Measurements from ENCODE around the gene TEAD1. TPM values are rescaled to one million over a fixed set of nuclear protein-coding genes. Genes with fewer than 3 reads are reported as not detected.
A peak's percentile ranks its signal among the peaks of the same experiment; 100 is the strongest.

The TEAD1 gene
- total RNA-seq, 4 donors from 2014 or later = 38.8 to 110 (median 75.3) TPM

DNA sequence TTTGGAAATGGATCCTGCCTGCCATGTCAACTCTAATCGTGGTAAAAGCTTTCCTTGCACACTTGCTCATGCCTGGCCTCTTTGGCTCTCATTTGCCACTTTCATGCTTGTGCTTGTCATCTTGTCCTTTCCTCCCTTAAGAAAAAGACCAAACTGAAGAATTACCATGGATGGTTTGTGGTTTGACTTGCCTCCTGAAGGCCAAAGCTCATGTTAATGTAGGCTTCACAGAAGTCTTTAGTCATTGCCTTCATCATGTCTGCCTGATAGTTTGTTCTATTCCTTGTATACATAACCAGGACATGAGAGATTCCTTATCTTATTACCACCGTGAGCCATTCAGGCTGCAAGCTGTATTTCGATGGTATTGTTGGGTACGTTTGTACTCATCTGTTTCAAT lies 17.3 kb downstream of the TEAD1 start:
- intact Hi-C loops (cut with DNase I; ENCODE audit: low total_unique reads) = no loop called here
- Histone ChIP-seq H3K4me3 (no peak overlapping the region), H3K27ac (peak overlapping the region; percentile 88 to 91), H3K4me1 (peaks cover 6 to 18% of the 10 kb centered on the region in 2 donors), H3K27me3 (no peaks in the 10 kb centered on the region), H3K36me3 (no peaks in the 10 kb centered on the region), H3K9me3 (no peaks in the 10 kb centered on the region)
- no peak for DNase-seq
- TF ChIP-seq, protein P1, sequence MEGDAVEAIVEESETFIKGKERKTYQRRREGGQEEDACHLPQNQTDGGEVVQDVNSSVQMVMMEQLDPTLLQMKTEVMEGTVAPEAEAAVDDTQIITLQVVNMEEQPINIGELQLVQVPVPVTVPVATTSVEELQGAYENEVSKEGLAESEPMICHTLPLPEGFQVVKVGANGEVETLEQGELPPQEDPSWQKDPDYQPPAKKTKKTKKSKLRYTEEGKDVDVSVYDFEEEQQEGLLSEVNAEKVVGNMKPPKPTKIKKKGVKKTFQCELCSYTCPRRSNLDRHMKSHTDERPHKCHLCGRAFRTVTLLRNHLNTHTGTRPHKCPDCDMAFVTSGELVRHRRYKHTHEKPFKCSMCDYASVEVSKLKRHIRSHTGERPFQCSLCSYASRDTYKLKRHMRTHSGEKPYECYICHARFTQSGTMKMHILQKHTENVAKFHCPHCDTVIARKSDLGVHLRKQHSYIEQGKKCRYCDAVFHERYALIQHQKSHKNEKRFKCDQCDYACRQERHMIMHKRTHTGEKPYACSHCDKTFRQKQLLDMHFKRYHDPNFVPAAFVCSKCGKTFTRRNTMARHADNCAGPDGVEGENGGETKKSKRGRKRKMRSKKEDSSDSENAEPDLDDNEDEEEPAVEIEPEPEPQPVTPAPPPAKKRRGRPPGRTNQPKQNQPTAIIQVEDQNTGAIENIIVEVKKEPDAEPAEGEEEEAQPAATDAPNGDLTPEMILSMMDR (IDR thresholded peaks at IDR 0.05) = no peak
- no peak for TF ChIP-seq POLR2A (IDR thresholded peaks at IDR 0.05)

DNA sequence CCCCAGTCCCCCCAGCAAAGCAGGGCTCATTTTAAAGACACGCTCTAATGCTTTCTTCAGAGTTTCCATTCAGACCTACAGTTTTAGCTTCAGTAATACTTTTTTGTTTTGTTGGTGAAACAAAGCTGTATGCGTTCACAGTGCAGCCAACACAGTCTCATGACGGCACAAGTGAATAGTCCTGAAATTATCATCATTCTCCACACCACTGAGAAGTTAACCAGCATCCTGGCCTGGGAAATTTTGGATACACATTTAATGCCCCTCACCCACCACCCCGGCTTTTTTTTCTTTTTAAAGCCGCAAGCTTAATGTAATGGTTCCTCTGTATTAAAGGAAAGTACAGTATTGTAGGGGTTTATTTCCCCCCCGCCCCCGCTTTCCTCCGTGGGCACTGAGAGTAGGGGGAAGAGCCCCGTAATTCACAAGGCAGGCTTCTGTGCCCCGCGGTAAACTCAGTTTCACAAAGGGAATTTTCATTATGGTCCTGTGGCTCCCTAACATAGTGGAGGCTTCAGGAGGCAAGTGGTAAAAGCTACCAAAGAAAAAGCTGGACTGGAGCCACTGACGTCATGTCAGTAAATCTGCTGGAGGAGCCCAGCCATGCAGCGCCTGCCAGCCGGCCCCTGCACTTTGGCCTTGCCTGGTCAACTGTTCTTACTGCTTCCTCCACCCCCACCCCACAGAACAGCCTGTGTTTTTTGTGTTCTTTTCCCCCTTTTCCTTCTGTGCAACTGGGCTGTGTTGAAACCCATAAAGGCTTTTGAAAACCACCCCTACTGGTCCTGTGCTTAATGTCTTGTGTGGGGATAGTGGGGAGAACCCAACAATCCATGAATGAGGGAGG lies 18.2 kb downstream of the TEAD1 start:
- no peaks in the 10 kb centered on the region for H3K27me3 ChIP-seq
- no peaks in the 10 kb centered on the region for H3K9me3 ChIP-seq
- TF ChIP-seq POLR2A (IDR thresholded peaks at IDR 0.05) = no peak
- TF ChIP-seq, protein P1 (IDR thresholded peaks at IDR 0.05) = no peak
- intact Hi-C loops (cut with DNase I; ENCODE audit: low total_unique reads) = no loop called here
- H3K27ac ChIP-seq = peak overlapping the region; percentile 88 to 91
- peak overlapping the region in 1 of 2 donors; percentile 17 for H3K4me3 ChIP-seq
- peak; percentile 93 to 97 for DNase-seq
- no peaks in the 10 kb centered on the region for H3K36me3 ChIP-seq
- H3K4me1 ChIP-seq = peaks cover 6 to 18% of the 10 kb centered on the region in 2 donors

DNA sequence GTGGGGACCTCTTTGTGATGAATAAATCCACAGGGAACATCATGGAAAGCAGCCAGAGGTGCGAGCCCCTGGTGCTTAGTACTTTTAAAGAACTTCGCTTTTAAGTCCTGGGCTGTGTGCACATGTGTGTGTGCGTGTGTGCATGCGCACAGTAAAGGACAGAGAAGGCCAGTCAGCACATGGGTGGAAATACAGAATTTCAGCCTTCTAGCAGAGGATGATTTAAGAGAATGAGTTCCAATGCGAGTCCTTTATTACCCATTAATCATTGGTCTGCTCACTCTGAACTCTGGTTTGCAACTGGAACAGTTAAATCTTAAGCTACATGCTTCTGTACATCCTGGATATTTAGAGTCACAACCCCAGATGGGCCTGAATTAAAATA lies 18.9 kb downstream of the TEAD1 start:
- Histone ChIP-seq H3K9me3 (no peaks in the 10 kb centered on the region), H3K4me3 (peak overlapping the region in 1 of 2 donors; percentile 17), H3K27ac (peak overlapping the region; percentile 88 to 91), H3K4me1 (peaks cover 6 to 18% of the 10 kb centered on the region in 2 donors), H3K27me3 (no peaks in the 10 kb centered on the region), H3K36me3 (no peaks in the 10 kb centered on the region)
- no peak for TF ChIP-seq POLR2A (IDR thresholded peaks at IDR 0.05)
- TF ChIP-seq, protein P1 (IDR thresholded peaks at IDR 0.05) = no peak
- peak; percentile 33 to 57 for DNase-seq
- intact Hi-C loops (cut with DNase I; ENCODE audit: low total_unique reads) = no loop called here

DNA sequence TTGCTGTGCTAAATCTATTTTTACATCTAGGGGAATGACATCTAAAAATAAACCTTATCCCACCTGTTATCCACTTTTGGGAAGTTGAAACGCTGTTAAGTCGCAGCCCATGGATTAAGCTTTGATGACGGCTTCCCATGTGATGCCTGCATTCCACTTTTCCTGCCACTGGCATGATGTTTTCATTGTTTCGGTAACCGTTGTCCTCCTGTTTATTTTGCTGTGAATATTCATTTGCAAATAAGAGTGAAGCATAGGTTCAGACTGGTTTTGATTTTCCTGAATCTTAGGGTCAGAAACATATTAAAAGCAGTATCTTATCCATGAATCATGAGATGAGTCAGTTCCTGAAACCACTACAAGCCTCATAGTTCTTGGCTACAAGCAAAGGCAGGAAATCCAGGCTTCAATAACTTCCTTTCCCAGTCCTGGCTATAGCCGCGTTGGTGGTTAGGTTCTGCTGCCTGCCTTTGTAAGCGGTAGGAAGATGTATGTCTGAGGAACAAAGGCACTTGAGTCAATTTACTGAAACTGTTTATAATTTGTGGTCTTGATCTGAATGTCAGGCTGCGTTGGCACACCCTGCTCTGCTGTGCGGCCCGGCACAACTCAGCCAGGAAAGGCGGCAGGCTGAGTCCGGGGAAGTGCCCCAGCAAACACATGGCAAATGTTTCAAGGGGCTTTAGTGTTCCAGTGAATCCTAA lies 19.4 kb downstream of the TEAD1 start:
- H3K36me3 ChIP-seq = no peaks in the 10 kb centered on the region
- H3K9me3 ChIP-seq = no peaks in the 10 kb centered on the region
- H3K27ac ChIP-seq = peak overlapping the region; percentile 88 to 91
- TF ChIP-seq, protein P1 (IDR thresholded peaks at IDR 0.05) = peak in 1 of 4 experiments; percentile 9
- peak in 1 of 2 donors; percentile 41 for TF ChIP-seq POLR2A (IDR thresholded peaks at IDR 0.05)
- intact Hi-C loops (cut with DNase I; ENCODE audit: low total_unique reads) = no loop called here
- H3K27me3 ChIP-seq = no peaks in the 10 kb centered on the region
- H3K4me3 ChIP-seq = peak overlapping the region; percentile 17 to 21
- H3K4me1 ChIP-seq = peaks cover 6 to 18% of the 10 kb centered on the region in 2 donors
- peak; percentile 49 to 79 for DNase-seq

DNA sequence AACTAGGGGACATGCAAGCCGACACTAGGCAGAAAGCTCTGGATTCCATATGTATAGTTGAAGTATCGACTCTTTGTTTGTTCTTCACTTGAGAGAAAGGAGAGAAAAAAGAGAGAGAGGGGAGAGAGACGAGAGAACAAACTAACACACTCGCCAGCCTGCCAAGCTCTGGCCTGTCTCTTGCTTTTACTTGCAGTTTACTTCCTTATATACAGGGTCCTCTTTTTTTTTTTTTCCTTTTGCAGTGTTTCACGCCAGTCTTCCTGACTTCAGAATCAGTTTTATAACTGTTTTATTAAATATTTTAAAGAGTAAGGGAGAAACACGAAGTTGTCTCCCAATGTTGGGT lies 19.9 kb downstream of the TEAD1 start:
- intact Hi-C loops (cut with DNase I; ENCODE audit: low total_unique reads) = no loop called here
- TF ChIP-seq POLR2A (IDR thresholded peaks at IDR 0.05) = no peak
- TF ChIP-seq, protein P1 (IDR thresholded peaks at IDR 0.05) = no peak
- H3K4me3 ChIP-seq = peak overlapping the region; percentile 17 to 21

More for the DNA sequence above, 19.9 kb downstream of the TEAD1 start:
- Histone ChIP-seq H3K4me1 (peaks cover 6 to 18% of the 10 kb centered on the region in 2 donors), H3K27me3 (no peaks in the 10 kb centered on the region), H3K9me3 (no peaks in the 10 kb centered on the region), H3K36me3 (no peaks in the 10 kb centered on the region), H3K27ac (peak overlapping the region; percentile 88 to 91)
- no peak for DNase-seq
